A673 (cell line): Measurements from ENCODE around the gene HMX1.

ENCODE experiments used
- EZH2 ChIP-seq: fragments of 200-600 bp; sonication (generic); IDR thresholded peaks from 2 replicates; pipeline ENCODE4 v1.6.1; 2017; ENCODE audit warnings: borderline replicate concordance, low read depth, mild to moderate bottlenecking, mixed read lengths, antibody characterized with exemption, low read length; ENCODE audit not compliant: poor library complexity, severe bottlenecking
- TF ChIP-seq, protein P1 (sequence below): fragments of 300-800, 200-600 bp; sonication (generic); conservative IDR thresholded peaks from 2 replicates; pipeline ENCODE4 v1.5.1; 2017; ENCODE audit warnings: low read depth, mild to moderate bottlenecking, antibody characterized with exemption, low read length, moderate library complexity, mixed read lengths

GRCh38 chr4:8832113-8832915 is 39.3 kb downstream of the HMX1 start:
- TF ChIP-seq EZH2: no peak
- TF ChIP-seq, protein P1, sequence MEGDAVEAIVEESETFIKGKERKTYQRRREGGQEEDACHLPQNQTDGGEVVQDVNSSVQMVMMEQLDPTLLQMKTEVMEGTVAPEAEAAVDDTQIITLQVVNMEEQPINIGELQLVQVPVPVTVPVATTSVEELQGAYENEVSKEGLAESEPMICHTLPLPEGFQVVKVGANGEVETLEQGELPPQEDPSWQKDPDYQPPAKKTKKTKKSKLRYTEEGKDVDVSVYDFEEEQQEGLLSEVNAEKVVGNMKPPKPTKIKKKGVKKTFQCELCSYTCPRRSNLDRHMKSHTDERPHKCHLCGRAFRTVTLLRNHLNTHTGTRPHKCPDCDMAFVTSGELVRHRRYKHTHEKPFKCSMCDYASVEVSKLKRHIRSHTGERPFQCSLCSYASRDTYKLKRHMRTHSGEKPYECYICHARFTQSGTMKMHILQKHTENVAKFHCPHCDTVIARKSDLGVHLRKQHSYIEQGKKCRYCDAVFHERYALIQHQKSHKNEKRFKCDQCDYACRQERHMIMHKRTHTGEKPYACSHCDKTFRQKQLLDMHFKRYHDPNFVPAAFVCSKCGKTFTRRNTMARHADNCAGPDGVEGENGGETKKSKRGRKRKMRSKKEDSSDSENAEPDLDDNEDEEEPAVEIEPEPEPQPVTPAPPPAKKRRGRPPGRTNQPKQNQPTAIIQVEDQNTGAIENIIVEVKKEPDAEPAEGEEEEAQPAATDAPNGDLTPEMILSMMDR: no peak
